Measurements from ENCODE around the gene NFIC.

DNA sequence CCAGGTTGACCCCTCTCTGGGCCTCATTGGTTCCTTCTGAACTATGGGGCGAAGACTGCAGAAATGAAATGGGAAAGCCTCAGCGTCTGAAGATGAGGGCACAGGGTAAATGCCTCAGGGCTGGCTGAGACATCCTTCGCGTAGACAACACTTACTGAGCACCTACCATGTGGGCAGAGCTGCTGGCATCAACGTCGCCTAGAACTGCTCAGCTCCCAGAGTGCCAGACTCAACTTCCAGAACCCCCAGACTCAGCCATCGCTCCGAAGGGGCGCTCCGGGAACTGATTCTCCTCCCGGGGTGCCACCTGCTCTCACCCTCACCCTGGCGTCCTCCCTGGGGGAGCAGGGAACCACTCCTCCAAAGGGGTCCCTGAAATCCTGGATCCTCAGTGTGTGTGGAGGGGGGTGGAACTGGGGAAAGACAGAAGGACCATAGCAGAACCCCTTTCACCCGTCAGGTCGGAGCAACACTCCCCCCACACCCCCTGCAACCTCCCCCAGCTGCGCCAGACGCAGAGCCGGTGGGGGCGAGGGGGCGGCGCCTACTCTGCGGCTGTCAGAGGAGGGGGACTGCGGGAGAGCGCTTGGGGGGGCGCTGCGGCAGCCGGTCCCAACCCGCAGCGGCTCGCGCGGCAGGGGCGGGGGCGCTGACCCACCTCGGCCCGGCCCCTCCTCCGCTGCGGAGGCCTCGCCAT, 8.2 kb upstream of the NFIC start:
- TF ChIP-seq POLR2A (IDR thresholded peaks at IDR 0.05) = no peak
- no peak for TF ChIP-seq EP300 (IDR thresholded peaks at IDR 0.05)
- TF ChIP-seq, protein P1, sequence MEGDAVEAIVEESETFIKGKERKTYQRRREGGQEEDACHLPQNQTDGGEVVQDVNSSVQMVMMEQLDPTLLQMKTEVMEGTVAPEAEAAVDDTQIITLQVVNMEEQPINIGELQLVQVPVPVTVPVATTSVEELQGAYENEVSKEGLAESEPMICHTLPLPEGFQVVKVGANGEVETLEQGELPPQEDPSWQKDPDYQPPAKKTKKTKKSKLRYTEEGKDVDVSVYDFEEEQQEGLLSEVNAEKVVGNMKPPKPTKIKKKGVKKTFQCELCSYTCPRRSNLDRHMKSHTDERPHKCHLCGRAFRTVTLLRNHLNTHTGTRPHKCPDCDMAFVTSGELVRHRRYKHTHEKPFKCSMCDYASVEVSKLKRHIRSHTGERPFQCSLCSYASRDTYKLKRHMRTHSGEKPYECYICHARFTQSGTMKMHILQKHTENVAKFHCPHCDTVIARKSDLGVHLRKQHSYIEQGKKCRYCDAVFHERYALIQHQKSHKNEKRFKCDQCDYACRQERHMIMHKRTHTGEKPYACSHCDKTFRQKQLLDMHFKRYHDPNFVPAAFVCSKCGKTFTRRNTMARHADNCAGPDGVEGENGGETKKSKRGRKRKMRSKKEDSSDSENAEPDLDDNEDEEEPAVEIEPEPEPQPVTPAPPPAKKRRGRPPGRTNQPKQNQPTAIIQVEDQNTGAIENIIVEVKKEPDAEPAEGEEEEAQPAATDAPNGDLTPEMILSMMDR (IDR thresholded peaks at IDR 0.05) = no peak

All from tibial nerve (tissue), 4 donors.